HEK293 (cell line): Measurements from ENCODE around the gene PSEN2.

Experiments used
- CTCF ChIP-seq: fragments of 450-650 bp; formaldehyde crosslinking; IDR thresholded peaks from 2 replicates; pipeline ENCODE4 v1.5.1; 2016; ENCODE audit warnings: missing biosample characterization, missing genetic modification characterization
- REST ChIP-seq: fragments of 450-650 bp; formaldehyde crosslinking; IDR thresholded peaks from 2 replicates; pipeline ENCODE4 v1.5.1; 2016; ENCODE audit warnings: missing biosample characterization, missing genetic modification characterization
- SALL2 ChIP-seq: fragments of 450-650 bp; formaldehyde crosslinking; IDR thresholded peaks from 2 replicates; pipeline ENCODE4 v1.5.0; 2017; ENCODE audit warnings: missing biosample characterization, mild to moderate bottlenecking, missing genetic modification characterization, borderline replicate concordance
- TCF7L2 ChIP-seq: IDR thresholded peaks from 2 replicates; pipeline ENCODE4 v1.6.1; 2011; ENCODE audit warnings: low read depth, mild to moderate bottlenecking, inconsistent platforms, low read length, moderate library complexity, borderline replicate concordance
- ZBTB17 ChIP-seq: fragments of 450-650 bp; formaldehyde crosslinking; IDR thresholded peaks from 2 replicates; pipeline ENCODE4 v1.5.1; 2016; ENCODE audit warnings: missing biosample characterization, missing genetic modification characterization
- ZFHX2 ChIP-seq: fragments of 450-650 bp; formaldehyde crosslinking; conservative IDR thresholded peaks from 2 replicates; pipeline ENCODE4 v1.5.1; 2016; ENCODE audit warnings: missing biosample characterization, missing genetic modification characterization
- ZNF37A ChIP-seq: fragments of 450-650 bp; IDR thresholded peaks from 2 replicates; pipeline ENCODE4 v1.5.1; 2018; ENCODE audit warnings: missing biosample characterization, missing genetic modification characterization
- ZNF704 ChIP-seq: fragments of 450-650 bp; formaldehyde crosslinking; IDR thresholded peaks from 2 replicates; pipeline ENCODE4 v1.5.1; 2016; ENCODE audit warnings: missing biosample characterization, missing genetic modification characterization

GRCh38 chr1:226940806-226941067 is 70.3 kb downstream of the PSEN2 start:
- TF ChIP-seq CTCF (tag by site-specific recombination) (no peak; the same call in 1 of the 2 replicates), TCF7L2 (no peak), SALL2 (tag by site-specific recombination) (no peak), REST (no peak), ZBTB17 (tag by site-specific recombination) (no peak), ZNF704 (tag by site-specific recombination) (no peak), ZNF37A (tag by site-specific recombination) (no peak), ZFHX2 (tag by site-specific recombination) (no peak)
